GM18517 (cell line): ENCODE measurements around the gene SLC9A9.

Experiments used
- ATAC-seq: cut with Tn5 transposase; IDR thresholded peaks from one replicate; pipeline ENCODE4 v1.9.1; 2021; ENCODE audit warnings: mild to moderate bottlenecking, moderate library complexity; ENCODE audit not compliant: unreplicated experiment

SLC9A9 gene

GRCh38 chr3:143430568-143430967 is 417.7 kb downstream of the SLC9A9 start:
- no peak for ATAC-seq

- no peak for ATAC-seq
These were observed 418.4 kb downstream of the SLC9A9 start for GRCh38 chr3:143429628-143430514.

- no peak for ATAC-seq
These were observed 420.0 kb downstream of the SLC9A9 start for GRCh38 chr3:143428294-143428693.

- no peak for ATAC-seq
These were observed 420.6 kb downstream of the SLC9A9 start for GRCh38 chr3:143427631-143428030.

- ATAC-seq, result no peak
These were observed 423.4 kb downstream of the SLC9A9 start for GRCh38 chr3:143424874-143425273.

- no peak for ATAC-seq
These were observed 426.7 kb downstream of the SLC9A9 start for GRCh38 chr3:143421556-143421955.

GRCh38 chr3:143419611-143420010 is 428.7 kb downstream of the SLC9A9 start:
- ATAC-seq, result no peak

- no peak for ATAC-seq
These were observed 429.9 kb downstream of the SLC9A9 start for GRCh38 chr3:143418391-143418790.

GRCh38 chr3:143416229-143416628 is 432.0 kb downstream of the SLC9A9 start:
- ATAC-seq, result no peak

- ATAC-seq, result no peak
These were observed 433.6 kb downstream of the SLC9A9 start for GRCh38 chr3:143414571-143415253.

- ATAC-seq, result no peak
These were observed 434.9 kb downstream of the SLC9A9 start for GRCh38 chr3:143413372-143413771.

- no peak for ATAC-seq
These were observed 436.2 kb downstream of the SLC9A9 start for GRCh38 chr3:143412084-143412483.

GRCh38 chr3:143410259-143410658 is 438.0 kb downstream of the SLC9A9 start:
- no peak for ATAC-seq

- no peak for ATAC-seq
These were observed 439.5 kb downstream of the SLC9A9 start for GRCh38 chr3:143408771-143409170.

GRCh38 chr3:143402602-143403001 is 445.7 kb downstream of the SLC9A9 start:
- ATAC-seq, result no peak

GRCh38 chr3:143396790-143397189 is 451.5 kb downstream of the SLC9A9 start:
- no peak for ATAC-seq

- no peak for ATAC-seq
These were observed 458.9 kb downstream of the SLC9A9 start for GRCh38 chr3:143389388-143389787.

- ATAC-seq, result no peak
These were observed 460.8 kb downstream of the SLC9A9 start for GRCh38 chr3:143387425-143387824.

- ATAC-seq, result no peak
These were observed 464.2 kb downstream of the SLC9A9 start for GRCh38 chr3:143384076-143384475.

- no peak for ATAC-seq
These were observed 464.8 kb downstream of the SLC9A9 start for GRCh38 chr3:143383421-143383820.

- no peak for ATAC-seq
These were observed 465.5 kb downstream of the SLC9A9 start for GRCh38 chr3:143382816-143383215.

GRCh38 chr3:143380449-143380848 is 467.8 kb downstream of the SLC9A9 start:
- no peak for ATAC-seq
